ENCODE measurements around the gene SNX9.
"Not testable (repeated sequence)": the region's sequence is repeated elsewhere in the genome, so short reads cannot be mapped to it uniquely, and the experiment has no call there.

- not testable (repeated sequence) for TF ChIP-seq POLR2A (IDR thresholded peaks at IDR 0.05; ENCODE audit: low read length); GATA1 (IDR thresholded peaks at IDR 0.05; ENCODE audit: low read depth, low read length)
These were observed 117.5 kb downstream of the SNX9 start for GRCh38 chr6:157940375-157941036.
